Testis (tissue), 3 donors: Measurements from ENCODE around the gene KPTN. TPM values are rescaled to one million over a fixed set of nuclear protein-coding genes. Genes with fewer than 3 reads are reported as not detected.

Source experiments
- DNase-seq: peaks from one replicate; pipeline ENCODE4 v3.0.0-alpha.2; 2019
- H3K27ac ChIP-seq, 2 donors: fragments of 200-600 bp; sonication (generic); one replicate each; pipeline ENCODE4 v1.5.1; 2019
- H3K27me3 ChIP-seq: fragments of 200-600 bp; sonication (generic); one replicate; pipeline ENCODE4 v1.5.1; 2019
- H3K36me3 ChIP-seq: fragments of 200-600 bp; sonication (generic); one replicate; pipeline ENCODE4 v1.5.1; 2017; ENCODE audit warnings: low read depth; ENCODE audit errors: missing control alignments
- H3K4me1 ChIP-seq: fragments of 200-600 bp; sonication (generic); one replicate; pipeline ENCODE4 v1.5.1; 2019
- H3K4me3 ChIP-seq, 2 donors: fragments of 200-600 bp; sonication (generic); one replicate each; pipeline ENCODE4 v1.5.1; 2017 to 2019
- H3K9me3 ChIP-seq: fragments of 200-600 bp; sonication (generic); one replicate; pipeline ENCODE4 v1.5.1; 2017
- CTCF ChIP-seq, 3 experiments: fragments of 450-650 bp in 2 of 3; fragments of 200-600 bp in 1 of 3; sonication (generic) in 1 of 3; IDR thresholded peaks; one replicate each; pipeline ENCODE4 v1.5.1; 2016 to 2019; ENCODE audit warnings: antibody characterized with exemption in 3 of 3, mild to moderate bottlenecking in 2 of 3, moderate library complexity in 1 of 3
- POLR2A ChIP-seq: fragments of 450-650 bp; IDR thresholded peaks from one replicate; pipeline ENCODE4 v1.6.1; 2017; ENCODE audit warnings: antibody characterized with exemption, mild to moderate bottlenecking, moderate library complexity
- WGBS, 2 donors: methylation state at CpG; one replicate each; pipeline ENCODE4 v1.1.5; 2018; 5-methylcytosine and 5-hydroxymethylcytosine counted together
- intact Hi-C: fragments of 100-400 bp; cut with DNase I; formaldehyde crosslinking; loops from one replicate; pipeline ENCODE4 v1.15.1; 2023; ENCODE audit warnings: low total_unique reads
- polyA plus RNA-seq: library from polyadenylated mRNA; stranded (reverse); fragments of 350-450 nt; fragmentation: Illumina TruSeq; extraction: RNeasy Lipid Tissue Mini Kit (QIAGEN cat#74804); gene quantifications from one replicate; pipeline ENCODE4 v1.2.3, GENCODE V29; 2014; ENCODE audit warnings: low read depth, low replicate concordance; ENCODE audit not compliant: insufficient read depth
- total RNA-seq, 2 donors: library from RNA; depleted of rRNA; stranded (reverse); fragments of >200 nt; gene quantifications; one replicate each; pipeline ENCODE4 v1.2.3, GENCODE V29; 2016

Gene KPTN
- total and polyA plus RNA-seq, 3 donors from 2014 or later, result 12.9 to 30.0 (median 13.5) TPM

GRCh38 chr19:47509973-47510372 lies 26.0 kb upstream of the KPTN start:
- WGBS, 2 donors, result 67 to 72% methylated on average over 6 to 8 of the region's 8 CpGs
- DNase-seq, result no peak
- intact Hi-C loops, result loop anchor here (10.0 kb wide), 1 partner anchor 75 kb away; no protein-coding TSS in a partner anchor
- H3K4me3 ChIP-seq, result no peak overlapping the region
- no peaks in the 10 kb centered on the region for H3K36me3 ChIP-seq
- H3K4me1 ChIP-seq, result peaks cover 70% of the 10 kb centered on the region
- peak overlapping the region in 1 of 2 donors; percentile 95 for H3K27ac ChIP-seq
- TF ChIP-seq CTCF (IDR thresholded peaks at IDR 0.05), result no peak
- no peak for TF ChIP-seq POLR2A
- H3K9me3 ChIP-seq, result no peaks in the 10 kb centered on the region
- H3K27me3 ChIP-seq, result no peaks in the 10 kb centered on the region

GRCh38 chr19:47509170-47509847 lies 25.3 kb upstream of the KPTN start:
- no peak overlapping the region for H3K4me3 ChIP-seq
- H3K27me3 ChIP-seq, result no peaks in the 10 kb centered on the region
- H3K9me3 ChIP-seq, result no peaks in the 10 kb centered on the region
- DNase-seq, result no peak
- no peaks in the 10 kb centered on the region for H3K36me3 ChIP-seq
- intact Hi-C loops, result no loop called here
- H3K27ac ChIP-seq, result peak overlapping the region in 1 of 2 donors; percentile 95
- peaks cover 70% of the 10 kb centered on the region for H3K4me1 ChIP-seq
- WGBS, 2 donors, result 87 to 88% methylated on average over 20 of the region's 20 CpGs
- TF ChIP-seq CTCF (IDR thresholded peaks at IDR 0.05) (no peak), POLR2A (no peak)

- no peak for DNase-seq
- peaks cover 70% of the 10 kb centered on the region for H3K4me1 ChIP-seq
- no peak overlapping the region for H3K27ac ChIP-seq
- H3K4me3 ChIP-seq, result no peak overlapping the region
- TF ChIP-seq CTCF (IDR thresholded peaks at IDR 0.05) (no peak), POLR2A (no peak)
- H3K36me3 ChIP-seq, result no peaks in the 10 kb centered on the region
- intact Hi-C loops, result no loop called here
- WGBS, 2 donors, result 87 to 93% methylated on average over 5 of the region's 5 CpGs
- H3K9me3 ChIP-seq, result no peaks in the 10 kb centered on the region
- no peaks in the 10 kb centered on the region for H3K27me3 ChIP-seq
Observed at GRCh38 chr19:47508721-47509120, 24.7 kb upstream of the KPTN start.

- DNase-seq, result no peak
- Histone ChIP-seq H3K27me3 (no peaks in the 10 kb centered on the region), H3K9me3 (no peaks in the 10 kb centered on the region), H3K36me3 (no peaks in the 10 kb centered on the region), H3K4me1 (peaks cover 65% of the 10 kb centered on the region), H3K27ac (no peak overlapping the region), H3K4me3 (no peak overlapping the region)
- TF ChIP-seq CTCF (IDR thresholded peaks at IDR 0.05), result no peak
- TF ChIP-seq POLR2A, result no peak
- intact Hi-C loops, result no loop called here
- WGBS, 2 donors, result 78 to 80% methylated on average over 11 of the region's 11 CpGs
Observed at GRCh38 chr19:47507924-47508553, 24.0 kb upstream of the KPTN start.
